Gastroesophageal sphincter (tissue), 4 donors: ENCODE measurements around the gene PTPRN2. TPM values are rescaled to one million over a fixed set of nuclear protein-coding genes. Genes with fewer than 3 reads are reported as not detected.

Experiments used
- ATAC-seq: fragments of 150-250 bp; one replicate; pipeline ENCODE4 v1.9.1; 2016; ENCODE audit warnings: mild to moderate bottlenecking, moderate library complexity
- H3K27ac ChIP-seq, 4 donors: fragments of 200-600 bp; sonication (generic) in 3 of 4; 1 replicate in 3 of 4; 2 replicates in 1 of 4; pipeline ENCODE4 v1.5.1; 2016 to 2019
- H3K27me3 ChIP-seq: fragments of 200-600 bp; sonication (generic); one replicate; pipeline ENCODE4 v1.5.1; 2019
- H3K36me3 ChIP-seq, 2 donors: fragments of 200-600 bp; sonication (generic); one replicate each; pipeline ENCODE4 v1.5.1; 2019; ENCODE audit warnings: control low read depth in 1 of 2
- H3K4me1 ChIP-seq, 3 donors: fragments of 200-600 bp; sonication (generic); 1 replicate in 2 of 3; 2 replicates in 1 of 3; pipeline ENCODE4 v1.5.1; 2016 to 2019; ENCODE audit warnings: control low read depth in 2 of 3
- H3K4me3 ChIP-seq, 2 donors: fragments of 200-600 bp; sonication (generic); one replicate each; pipeline ENCODE4 v1.5.1; 2019; ENCODE audit warnings: mild to moderate bottlenecking in 1 of 2, moderate library complexity in 1 of 2
- H3K9me3 ChIP-seq, 3 donors: fragments of 200-600 bp; sonication (generic); one replicate each; pipeline ENCODE4 v1.5.1; 2017 to 2019; ENCODE audit warnings: control low read depth in 2 of 3
- EP300 ChIP-seq: sonication (generic); formaldehyde crosslinking; IDR thresholded peaks from one replicate; pipeline ENCODE4 v1.6.1; 2017; ENCODE audit warnings: antibody characterized with exemption, mild to moderate bottlenecking
- POLR2A ChIP-seq, 2 donors: fragments of 450-650 bp; IDR thresholded peaks; one replicate each; pipeline ENCODE4 v1.6.1; 2017; ENCODE audit warnings: antibody characterized with exemption in 2 of 2, mild to moderate bottlenecking in 2 of 2, moderate library complexity in 1 of 2
- POLR2AphosphoS5 ChIP-seq: sonication (generic); formaldehyde crosslinking; IDR thresholded peaks from one replicate; pipeline ENCODE4 v1.6.1; 2017; ENCODE audit warnings: antibody characterized with exemption
- WGBS, 2 donors: methylation state at CpG; one replicate each; pipeline ENCODE4 v1.1.5; 2018; ENCODE audit warnings: low coverage in 1 of 2; 5-methylcytosine and 5-hydroxymethylcytosine counted together
- total RNA-seq, 4 donors: library from RNA; depleted of rRNA; stranded (reverse); fragments of >200 nt; gene quantifications; one replicate each; pipeline ENCODE4 v1.1.0, GENCODE V29; 2016
- TF ChIP-seq, protein P1 (sequence below), 4 experiments: fragments of 200-600 bp in 2 of 4; fragments of 450-650 bp in 2 of 4; sonication (generic) in 1 of 4; IDR thresholded peaks; one replicate each; pipeline ENCODE4 v1.5.1; 2017 to 2019; ENCODE audit warnings: antibody characterized with exemption in 4 of 4, mild to moderate bottlenecking in 2 of 4, moderate library complexity in 2 of 4

PTPRN2 gene
- total RNA-seq, 4 donors from 2014 or later = 1.7 to 4.7 (median 3.3) TPM

DNA sequence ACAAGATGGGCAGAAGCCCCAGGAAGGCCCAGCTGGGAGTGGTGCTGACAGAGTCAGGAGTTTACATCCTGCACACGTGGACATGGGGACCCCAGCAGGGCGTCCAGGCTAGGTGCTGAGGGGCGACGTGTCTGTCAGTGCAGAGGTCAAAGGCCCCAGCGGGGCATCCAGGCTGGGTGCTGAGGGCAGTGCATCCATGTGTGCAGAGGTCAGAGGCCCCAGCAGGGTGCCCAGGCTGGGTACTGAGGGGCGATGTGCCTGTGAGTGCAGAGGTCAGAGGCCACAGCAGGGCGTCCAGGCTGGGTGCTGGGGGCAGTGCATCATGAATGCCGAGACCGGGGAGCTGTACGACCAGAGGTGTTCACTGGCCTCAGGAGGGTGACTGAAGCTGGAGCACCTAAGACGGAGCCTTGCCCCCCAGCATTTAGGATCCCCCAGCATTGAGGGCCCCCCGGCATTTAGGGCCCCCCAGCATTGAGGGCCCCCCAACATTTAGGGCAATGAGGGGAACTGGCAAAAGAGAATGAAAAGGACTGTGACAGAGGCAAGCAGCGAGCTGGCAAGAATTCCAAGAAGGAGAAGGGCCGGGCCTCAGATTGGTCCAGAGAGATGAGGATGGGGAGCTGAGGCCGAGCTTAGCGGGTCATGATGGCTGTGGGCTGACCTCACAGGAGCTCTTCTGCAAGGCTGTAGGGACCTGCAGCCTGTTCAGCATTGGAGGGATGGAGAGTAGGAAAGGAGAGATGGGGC, 474.9 kb downstream of the PTPRN2 start:
- Histone ChIP-seq H3K27me3 (peaks cover 10% of the 10 kb centered on the region), H3K9me3 (peaks cover 0 to 33% (median 0%) of the 10 kb centered on the region in 3 donors), H3K4me1 (no peaks in the 10 kb centered on the region), H3K36me3 (no peaks in the 10 kb centered on the region), H3K27ac (no peak overlapping the region), H3K4me3 (no peak overlapping the region)
- ATAC-seq = no peak
- TF ChIP-seq, protein P1, sequence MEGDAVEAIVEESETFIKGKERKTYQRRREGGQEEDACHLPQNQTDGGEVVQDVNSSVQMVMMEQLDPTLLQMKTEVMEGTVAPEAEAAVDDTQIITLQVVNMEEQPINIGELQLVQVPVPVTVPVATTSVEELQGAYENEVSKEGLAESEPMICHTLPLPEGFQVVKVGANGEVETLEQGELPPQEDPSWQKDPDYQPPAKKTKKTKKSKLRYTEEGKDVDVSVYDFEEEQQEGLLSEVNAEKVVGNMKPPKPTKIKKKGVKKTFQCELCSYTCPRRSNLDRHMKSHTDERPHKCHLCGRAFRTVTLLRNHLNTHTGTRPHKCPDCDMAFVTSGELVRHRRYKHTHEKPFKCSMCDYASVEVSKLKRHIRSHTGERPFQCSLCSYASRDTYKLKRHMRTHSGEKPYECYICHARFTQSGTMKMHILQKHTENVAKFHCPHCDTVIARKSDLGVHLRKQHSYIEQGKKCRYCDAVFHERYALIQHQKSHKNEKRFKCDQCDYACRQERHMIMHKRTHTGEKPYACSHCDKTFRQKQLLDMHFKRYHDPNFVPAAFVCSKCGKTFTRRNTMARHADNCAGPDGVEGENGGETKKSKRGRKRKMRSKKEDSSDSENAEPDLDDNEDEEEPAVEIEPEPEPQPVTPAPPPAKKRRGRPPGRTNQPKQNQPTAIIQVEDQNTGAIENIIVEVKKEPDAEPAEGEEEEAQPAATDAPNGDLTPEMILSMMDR (IDR thresholded peaks at IDR 0.05) = no peak
- no peak for TF ChIP-seq POLR2AphosphoS5
- TF ChIP-seq EP300 = no peak
- TF ChIP-seq POLR2A (IDR thresholded peaks at IDR 0.05) = no peak
- 82 to 84% methylated on average over 2 to 9 of the region's 16 CpGs for WGBS, 2 donors

DNA sequence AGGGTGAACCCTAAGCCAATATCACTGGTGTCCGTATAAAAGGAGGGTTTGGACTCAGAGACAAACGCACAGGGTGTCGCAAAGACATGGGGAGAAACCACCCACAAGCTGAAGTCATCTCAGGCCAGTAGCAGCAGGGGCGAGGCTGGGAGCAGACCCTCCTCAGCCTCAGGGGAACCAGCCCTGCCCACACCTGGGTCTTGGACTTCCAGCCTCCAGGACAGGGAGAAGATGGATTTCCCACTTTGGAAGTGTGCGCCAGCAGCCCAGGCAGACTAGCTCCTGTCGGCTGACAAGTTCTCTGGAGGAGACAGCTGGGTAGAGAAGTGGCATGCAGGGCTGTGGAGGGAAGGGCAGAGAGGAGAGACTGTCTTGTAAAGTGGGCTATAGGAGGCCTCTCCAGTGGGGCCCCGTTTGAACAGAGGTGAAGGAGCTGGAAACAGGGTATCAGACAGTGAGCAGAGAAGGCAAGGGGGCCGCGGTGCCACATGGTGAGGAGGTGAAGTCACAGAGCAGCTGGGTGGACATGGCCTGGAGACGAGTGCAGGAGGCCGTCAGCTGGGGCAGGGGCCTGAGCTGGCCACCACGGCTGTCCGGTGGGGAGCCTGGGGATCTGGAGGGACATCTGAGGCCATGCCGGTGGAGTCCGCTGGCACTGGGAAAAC, 475.6 kb downstream of the PTPRN2 start:
- no peak for ATAC-seq
- TF ChIP-seq POLR2A (IDR thresholded peaks at IDR 0.05) = no peak
- TF ChIP-seq, protein P1 (IDR thresholded peaks at IDR 0.05) = no peak
- no peak for TF ChIP-seq EP300
- TF ChIP-seq POLR2AphosphoS5 = no peak
- H3K27ac ChIP-seq = no peak overlapping the region
- H3K4me3 ChIP-seq = no peak overlapping the region
- H3K4me1 ChIP-seq = no peaks in the 10 kb centered on the region
- 82 to 84% methylated on average over 9 to 12 of the region's 15 CpGs for WGBS, 2 donors
- H3K27me3 ChIP-seq = peaks cover 17% of the 10 kb centered on the region
- H3K9me3 ChIP-seq = peaks cover 0 to 26% (median 0%) of the 10 kb centered on the region in 3 donors
- no peaks in the 10 kb centered on the region for H3K36me3 ChIP-seq

DNA sequence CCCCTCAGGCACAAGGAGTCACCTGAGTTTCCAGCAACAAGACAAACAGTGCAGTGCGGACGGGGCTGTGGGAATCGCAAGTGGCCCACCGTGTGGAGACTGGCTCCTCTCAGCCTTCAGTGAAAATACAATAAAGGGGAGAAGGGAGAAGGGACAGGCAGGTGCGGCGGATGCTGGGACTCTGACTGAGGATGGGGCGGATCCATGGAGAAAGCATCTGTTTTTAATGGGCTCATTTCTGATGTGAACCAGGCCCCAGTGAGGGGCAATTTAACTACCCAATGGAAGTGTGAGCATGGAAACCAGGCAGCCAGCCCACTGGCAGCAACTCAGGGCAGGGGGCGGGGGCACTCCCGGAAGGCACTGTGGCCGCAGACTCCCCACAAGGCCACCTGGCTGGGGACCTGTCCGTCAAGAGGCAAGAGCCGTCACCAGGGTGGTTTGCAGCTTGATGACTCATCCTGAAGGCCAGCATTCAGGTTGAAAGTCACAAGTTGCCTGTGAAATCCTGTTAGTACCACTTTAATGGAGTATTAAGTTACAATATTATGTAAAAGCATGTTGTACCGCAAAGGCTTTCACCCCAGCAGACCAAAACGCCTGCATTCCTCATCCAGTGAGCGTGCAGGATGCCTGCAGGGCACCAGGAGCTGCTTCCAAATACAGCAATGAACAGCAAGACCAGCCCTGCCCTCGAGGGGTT, 476.4 kb downstream of the PTPRN2 start:
- Histone ChIP-seq H3K4me3 (no peak overlapping the region), H3K4me1 (no peaks in the 10 kb centered on the region), H3K36me3 (no peaks in the 10 kb centered on the region), H3K27me3 (peaks cover 23% of the 10 kb centered on the region), H3K9me3 (peaks cover 0 to 17% (median 0%) of the 10 kb centered on the region in 3 donors), H3K27ac (no peak overlapping the region)
- 66 to 73% methylated on average over 3 to 6 of the region's 16 CpGs for WGBS, 2 donors
- ATAC-seq = no peak
- TF ChIP-seq EP300 = no peak
- TF ChIP-seq POLR2A (IDR thresholded peaks at IDR 0.05) = no peak
- no peak for TF ChIP-seq POLR2AphosphoS5
- TF ChIP-seq, protein P1 (IDR thresholded peaks at IDR 0.05) = no peak

DNA sequence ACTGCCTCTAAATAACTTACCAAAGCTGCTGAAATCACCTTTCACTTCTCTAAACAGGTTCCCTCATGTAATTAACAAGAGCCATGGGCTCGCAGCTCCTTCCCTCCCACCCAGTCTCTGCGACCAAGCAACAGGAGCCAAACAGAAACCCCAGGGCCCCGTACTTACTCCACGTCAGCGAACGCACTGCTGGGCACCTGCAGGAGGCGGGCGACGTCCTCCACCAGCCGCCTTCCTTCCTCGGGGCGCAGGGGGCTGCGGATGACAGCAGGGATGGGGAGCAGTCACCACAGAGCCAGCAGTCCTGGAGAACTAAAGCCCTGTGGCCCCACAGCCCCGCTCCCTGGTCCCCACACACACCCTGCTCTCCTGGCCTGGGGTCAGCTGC, 477.0 kb downstream of the PTPRN2 start:
- H3K27ac ChIP-seq = no peak overlapping the region
- H3K27me3 ChIP-seq = peaks cover 23% of the 10 kb centered on the region
- ATAC-seq = no peak
- no peak for TF ChIP-seq EP300
- TF ChIP-seq POLR2A (IDR thresholded peaks at IDR 0.05) = no peak
- TF ChIP-seq, protein P1 (IDR thresholded peaks at IDR 0.05) = no peak
- TF ChIP-seq POLR2AphosphoS5 = no peak
- WGBS, 2 donors = 100% methylated on average over 1 of the region's 14 CpGs; no CpG with 5 or more reads in 1 of the 2 donors
- H3K36me3 ChIP-seq = no peaks in the 10 kb centered on the region
- peaks cover 0 to 13% (median 0%) of the 10 kb centered on the region in 3 donors for H3K9me3 ChIP-seq
- no peak overlapping the region for H3K4me3 ChIP-seq
- no peaks in the 10 kb centered on the region for H3K4me1 ChIP-seq
